ENCODE results near the gene CDKAL1.

DNA sequence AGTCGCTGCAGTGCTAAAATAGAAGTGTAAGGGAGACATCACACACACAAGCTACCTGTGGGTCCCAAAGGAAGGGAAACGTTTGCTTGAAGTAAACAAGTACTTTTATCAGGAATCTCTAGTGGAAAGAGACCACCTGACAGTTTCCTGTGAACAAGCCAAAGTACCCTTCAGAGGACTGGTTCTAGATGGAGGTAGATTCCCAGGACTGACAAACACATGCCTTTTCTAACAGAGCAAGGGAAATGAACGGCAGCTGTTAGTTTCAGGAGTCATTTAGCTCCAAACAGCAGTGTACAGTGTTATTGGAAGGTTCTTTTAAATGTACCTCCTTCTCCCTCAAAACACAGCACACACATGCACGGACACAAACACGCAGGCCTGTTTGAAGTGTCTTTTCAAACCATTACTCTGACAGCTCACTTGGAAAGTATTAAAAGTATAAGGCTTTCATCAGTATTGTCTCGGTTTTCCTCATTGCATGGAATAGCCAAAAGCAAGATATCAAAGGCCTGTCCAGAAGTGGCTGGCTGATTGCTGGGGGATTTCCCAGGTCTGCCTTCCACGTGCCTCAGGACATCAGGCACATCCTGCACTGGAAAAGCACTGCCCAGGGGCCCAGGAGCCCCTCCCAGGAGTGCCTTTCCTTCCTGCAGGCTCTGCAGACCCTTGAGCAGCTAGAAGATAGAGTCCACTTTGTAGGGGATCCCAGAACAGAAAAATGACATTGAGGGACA is 666.0 kb downstream of the CDKAL1 start:
- TF ChIP-seq POLR2A (IDR thresholded peaks at IDR 0.05) = no peak
- TF ChIP-seq, protein P1, sequence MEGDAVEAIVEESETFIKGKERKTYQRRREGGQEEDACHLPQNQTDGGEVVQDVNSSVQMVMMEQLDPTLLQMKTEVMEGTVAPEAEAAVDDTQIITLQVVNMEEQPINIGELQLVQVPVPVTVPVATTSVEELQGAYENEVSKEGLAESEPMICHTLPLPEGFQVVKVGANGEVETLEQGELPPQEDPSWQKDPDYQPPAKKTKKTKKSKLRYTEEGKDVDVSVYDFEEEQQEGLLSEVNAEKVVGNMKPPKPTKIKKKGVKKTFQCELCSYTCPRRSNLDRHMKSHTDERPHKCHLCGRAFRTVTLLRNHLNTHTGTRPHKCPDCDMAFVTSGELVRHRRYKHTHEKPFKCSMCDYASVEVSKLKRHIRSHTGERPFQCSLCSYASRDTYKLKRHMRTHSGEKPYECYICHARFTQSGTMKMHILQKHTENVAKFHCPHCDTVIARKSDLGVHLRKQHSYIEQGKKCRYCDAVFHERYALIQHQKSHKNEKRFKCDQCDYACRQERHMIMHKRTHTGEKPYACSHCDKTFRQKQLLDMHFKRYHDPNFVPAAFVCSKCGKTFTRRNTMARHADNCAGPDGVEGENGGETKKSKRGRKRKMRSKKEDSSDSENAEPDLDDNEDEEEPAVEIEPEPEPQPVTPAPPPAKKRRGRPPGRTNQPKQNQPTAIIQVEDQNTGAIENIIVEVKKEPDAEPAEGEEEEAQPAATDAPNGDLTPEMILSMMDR (IDR thresholded peaks at IDR 0.05) = no peak
- TF ChIP-seq POLR2AphosphoS5 (IDR thresholded peaks at IDR 0.05) = no peak
- TF ChIP-seq EP300 (IDR thresholded peaks at IDR 0.05) = no peak
